ENCODE results near the gene HIPK3. TPM values are rescaled to one million over a fixed set of nuclear protein-coding genes. Genes with fewer than 3 reads are reported as not detected.

HIPK3 gene
- total and polyA plus RNA-seq, 9 of the 15 experiments (the other 6 are each of a cell fraction or from before 2014, with no cell fraction given) = 2.3 to 19.6 (median 7.5) TPM

GRCh38 chr11:33257897-33258630 lies 883 bp downstream of the HIPK3 start (continued):
- peak; percentile 73; the same call in 1 of the 2 replicates for TF ChIP-seq TFAP4 (CRISPR knock-in tag; IDR thresholded peaks at IDR 0.05; ENCODE audit: borderline replicate concordance)
- peak; percentile 5 for TF ChIP-seq ZNF146 (CRISPR knock-in tag; IDR thresholded peaks at IDR 0.05; ENCODE audit: unreplicated experiment)
- no peak for TF ChIP-seq HMG20B (CRISPR knock-in tag; IDR thresholded peaks at IDR 0.05)
- no peak; the same call in 1 of the 2 replicates for TF ChIP-seq ZNF24 (IDR thresholded peaks at IDR 0.05)
- 0 out of 4 replicates have a peak, but pooled peaks of 1 of the 2 experiments have one; percentile 42 for TF ChIP-seq MLX (CRISPR knock-in tag; conservative IDR thresholded peaks at IDR 0.05)
- TF ChIP-seq ELF2 (CRISPR knock-in tag; IDR thresholded peaks at IDR 0.05) = no peak
- TF ChIP-seq RNF2 (IDR thresholded peaks at IDR 0.05) = no peak
- TF ChIP-seq CHD7 (IDR thresholded peaks at IDR 0.05; ENCODE audit: low read depth, low read length) = no peak
- peak in 1 of 2 experiments; percentile 49; a peak in 2 of 4 replicates for TF ChIP-seq FOXK2 (conservative IDR thresholded peaks at IDR 0.05 in 1 of 2, IDR thresholded peaks at IDR 0.05 in 1 of 2; ENCODE audit: low read depth in 2 of 2)
- TF ChIP-seq GMEB1 (CRISPR knock-in tag; IDR thresholded peaks at IDR 0.05) = peak; percentile 62
- no peak for TF ChIP-seq MTF1 (CRISPR knock-in tag; IDR thresholded peaks at IDR 0.05; ENCODE audit: borderline replicate concordance)
- 0 out of 2 replicates have a peak, but pooled peaks have one; percentile 74 for TF ChIP-seq NBN (IDR thresholded peaks at IDR 0.05; ENCODE audit: low read depth)
